ENCODE results near the gene PRKCZ. TPM values are rescaled to one million over a fixed set of nuclear protein-coding genes. Genes with fewer than 3 reads are reported as not detected.
"Not testable (repeated sequence)": the region's sequence is repeated elsewhere in the genome, so short reads cannot be mapped to it uniquely, and the experiment has no call there.

Gene PRKCZ
- total RNA-seq, 1 donor from 2014 or later: 35.2 TPM

DNA sequence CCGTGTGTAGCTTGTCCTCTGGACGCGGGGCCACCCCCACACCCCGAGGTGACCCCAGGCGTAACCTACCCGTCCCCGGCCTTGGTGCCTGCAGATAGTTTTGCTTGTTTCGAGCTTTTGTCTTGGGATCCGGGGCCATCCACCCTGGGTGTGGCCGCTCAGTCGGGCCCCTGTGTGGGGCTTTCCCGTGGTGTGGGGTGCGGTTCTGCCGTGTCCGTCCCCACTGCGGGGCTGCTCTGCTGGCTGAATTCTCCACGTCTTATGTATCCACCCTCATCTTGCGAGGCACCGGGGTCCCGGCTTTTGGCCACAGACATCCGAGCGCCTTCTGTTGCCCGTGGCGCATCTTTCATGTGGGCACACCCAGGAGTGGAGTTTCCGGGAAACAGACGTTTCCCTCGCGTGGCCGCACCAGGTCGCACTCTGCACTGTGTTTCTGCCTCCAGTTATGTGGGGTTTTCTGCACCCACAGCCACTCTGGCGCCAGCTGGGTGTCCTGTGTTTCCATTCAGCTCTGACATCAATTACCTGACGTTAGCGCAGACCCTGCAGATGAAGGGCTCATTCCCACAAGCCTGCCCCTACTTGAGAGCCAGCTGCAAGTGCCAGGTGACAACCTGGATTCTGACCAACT lies 64.9 kb downstream of the PRKCZ start:
- DNase-seq (ENCODE audit: low spot score): no peak

DNA sequence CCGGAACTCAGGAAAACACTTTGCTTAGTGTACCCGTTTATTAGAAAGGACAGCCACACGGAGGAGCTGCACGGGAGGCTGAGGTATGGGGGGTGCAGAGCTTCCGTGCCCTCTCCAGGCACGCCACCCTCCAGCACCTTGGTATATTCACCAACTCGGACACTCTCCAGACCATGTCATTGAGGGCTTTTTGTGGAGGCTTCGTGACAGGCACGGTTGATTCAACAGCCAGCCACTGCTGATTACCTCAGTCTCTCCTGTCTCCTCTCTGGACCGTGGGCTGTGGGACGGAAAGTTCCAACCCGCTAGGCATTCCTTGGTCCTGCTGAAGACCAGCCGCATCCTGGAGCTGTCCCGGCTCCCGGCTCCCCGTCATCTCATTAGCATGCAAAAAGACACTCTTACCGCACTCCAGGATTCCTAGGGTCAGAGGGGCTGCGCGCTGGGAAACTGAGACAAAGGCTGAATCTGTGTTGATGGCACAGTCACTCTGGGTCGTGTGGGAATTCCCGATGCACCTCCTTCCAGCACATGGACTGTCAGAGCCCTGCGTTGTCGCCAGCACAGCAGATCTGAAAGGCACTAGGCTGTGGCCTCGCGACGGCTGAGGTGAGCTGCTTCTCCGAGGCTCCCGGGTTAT lies 65.6 kb downstream of the PRKCZ start:
- DNase-seq (ENCODE audit: low spot score): no peak

DNA sequence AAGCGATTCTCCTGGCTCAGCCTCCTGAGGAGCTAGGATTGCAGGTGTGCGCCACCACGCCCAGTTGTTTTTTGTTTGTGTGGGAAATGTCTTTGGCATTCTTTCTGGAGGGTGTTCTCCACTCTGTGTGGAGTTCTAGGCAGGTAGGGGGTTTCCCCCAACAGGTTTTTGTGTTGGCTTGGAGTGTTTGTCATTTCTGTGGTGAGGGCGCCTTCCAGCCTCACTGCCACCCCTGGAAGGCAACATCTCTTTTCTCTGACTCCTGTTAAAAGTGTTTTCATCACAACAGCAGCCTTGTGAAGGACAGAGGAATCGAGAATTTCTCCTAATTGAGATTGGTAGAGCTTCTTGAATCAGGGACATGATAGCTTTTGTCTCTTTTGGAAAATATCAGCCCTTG lies 69.7 kb downstream of the PRKCZ start:
- DNase-seq (ENCODE audit: low spot score): no peak

DNA sequence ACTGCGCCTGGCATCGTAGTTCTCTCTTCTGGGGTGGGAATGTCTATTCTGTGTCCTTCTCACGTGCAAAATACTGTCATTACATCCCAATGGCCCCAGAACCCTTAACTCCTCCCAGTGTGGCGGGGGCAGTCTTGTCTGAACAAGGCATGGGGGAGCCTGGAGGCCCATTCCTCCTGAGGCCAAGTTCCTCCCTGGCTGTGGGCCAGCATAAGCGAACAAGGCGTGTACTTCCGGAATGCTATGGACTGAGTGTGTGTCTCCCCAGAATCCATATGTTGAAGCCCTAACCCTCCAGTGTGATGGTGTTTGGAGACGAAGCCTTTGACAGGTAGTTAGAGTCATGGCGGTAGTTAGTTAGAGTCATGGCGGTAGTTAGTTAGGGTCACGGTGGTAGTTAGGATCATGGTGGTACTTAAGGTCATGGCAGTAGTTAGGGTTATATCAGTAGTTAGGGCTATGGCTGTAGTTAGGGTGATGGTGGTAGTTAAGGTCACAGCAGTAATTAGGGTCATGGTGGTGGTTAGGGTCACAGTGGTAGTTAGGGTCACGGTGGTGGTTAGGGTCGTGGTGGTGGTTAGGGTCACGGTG lies 71.0 kb downstream of the PRKCZ start:
- no peak for DNase-seq (ENCODE audit: low spot score)

DNA sequence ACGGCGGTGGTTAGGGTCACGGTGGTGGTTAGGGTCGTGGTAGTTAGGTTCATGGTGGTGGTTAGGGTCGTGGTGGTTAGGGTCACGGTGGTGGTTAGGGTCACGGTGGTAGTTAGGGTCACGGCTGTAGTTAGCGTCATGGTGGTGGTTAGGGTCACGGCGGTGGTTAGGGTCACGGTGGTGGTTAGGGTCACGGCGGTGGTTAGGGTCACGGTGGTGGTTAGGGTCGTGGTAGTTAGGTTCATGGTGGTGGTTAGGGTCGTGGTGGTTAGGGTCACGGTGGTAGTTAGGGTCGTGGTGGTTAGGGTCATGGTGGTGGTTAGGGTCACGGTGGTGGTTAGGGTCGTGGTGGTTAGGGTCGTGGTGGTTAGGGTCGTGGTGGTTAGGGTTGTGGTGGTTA lies 71.6 kb downstream of the PRKCZ start:
- not testable (repeated sequence) for DNase-seq (ENCODE audit: low spot score)

DNA sequence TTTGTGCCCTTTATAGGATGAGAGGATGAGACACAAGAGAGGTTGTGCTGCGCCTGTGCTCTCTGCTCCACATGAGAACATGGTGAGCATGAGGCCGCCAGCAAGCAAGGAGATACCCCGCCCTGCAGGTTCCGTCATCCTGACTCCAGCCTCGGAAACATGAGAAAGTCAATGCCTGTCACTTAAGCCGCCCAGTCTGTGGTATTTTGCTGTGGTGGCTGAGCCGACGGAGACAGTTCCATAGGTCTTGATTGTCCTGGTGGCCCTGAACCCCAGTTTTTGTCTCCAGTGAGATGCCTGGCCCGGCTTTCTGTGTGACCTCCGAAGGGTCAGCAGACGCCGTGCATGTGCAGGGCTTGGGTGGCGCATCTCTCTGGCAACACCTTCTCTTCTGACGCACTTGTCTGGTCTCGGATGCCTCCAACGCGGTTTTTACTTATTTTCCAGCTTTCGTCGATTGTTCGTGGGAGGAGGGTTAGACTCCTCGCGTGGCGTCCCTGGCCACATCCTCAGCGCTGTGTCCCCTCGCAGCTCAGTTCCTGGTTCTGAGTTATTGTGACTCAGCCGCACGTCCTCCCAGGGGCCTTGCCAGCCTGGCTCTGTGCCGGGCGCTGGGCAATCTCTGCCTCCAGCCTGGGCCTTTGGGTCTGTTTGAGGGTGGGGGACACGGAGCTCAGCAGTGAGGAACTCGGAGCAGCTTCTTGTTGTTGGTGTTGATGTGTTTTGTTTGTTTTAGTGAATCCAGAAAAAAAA lies 74.4 kb downstream of the PRKCZ start:
- DNase-seq (ENCODE audit: low spot score): no peak

DNA sequence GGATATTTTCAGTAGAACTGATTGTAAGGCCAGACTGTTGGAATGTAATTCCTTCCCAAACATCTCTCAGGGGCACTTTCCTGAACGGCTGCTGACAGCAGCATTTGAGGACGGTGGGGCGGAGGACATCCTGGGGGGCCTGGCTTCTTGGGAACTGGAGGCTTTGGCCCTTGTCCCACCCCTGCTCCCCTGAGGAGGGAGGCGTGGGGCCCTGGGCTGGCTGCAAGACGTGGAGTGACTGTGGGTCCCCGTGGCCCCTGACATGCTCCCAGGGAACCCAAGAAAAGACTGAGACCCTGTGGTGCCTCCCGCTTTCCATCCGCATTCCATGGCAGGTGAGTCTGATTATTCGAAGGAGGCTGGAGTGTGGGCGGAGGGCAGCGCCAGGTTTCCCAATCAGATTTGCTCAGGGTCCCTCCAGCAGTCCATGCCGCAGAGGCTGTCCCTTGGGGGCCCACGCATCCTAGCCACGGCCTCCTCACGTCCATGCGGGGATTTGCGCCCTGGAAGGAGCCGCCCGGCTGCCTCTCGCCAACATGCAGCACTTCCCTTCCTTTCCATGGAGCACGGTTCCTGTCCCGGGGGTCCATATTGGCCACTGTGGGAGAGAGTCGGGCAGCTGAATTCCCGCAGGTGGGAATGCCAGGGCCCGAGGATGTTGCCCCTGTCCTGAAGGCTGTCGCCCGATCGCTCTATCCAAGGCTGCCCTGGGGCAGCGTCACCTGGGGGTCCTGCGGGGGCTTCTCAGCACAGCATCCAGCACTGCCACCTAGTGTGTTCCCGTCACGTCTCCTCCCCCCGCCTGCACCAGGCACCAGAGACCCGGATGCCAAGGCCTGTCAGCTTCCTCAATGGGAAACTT lies 75.4 kb downstream of the PRKCZ start:
- no peak for DNase-seq (ENCODE audit: low spot score)

DNA sequence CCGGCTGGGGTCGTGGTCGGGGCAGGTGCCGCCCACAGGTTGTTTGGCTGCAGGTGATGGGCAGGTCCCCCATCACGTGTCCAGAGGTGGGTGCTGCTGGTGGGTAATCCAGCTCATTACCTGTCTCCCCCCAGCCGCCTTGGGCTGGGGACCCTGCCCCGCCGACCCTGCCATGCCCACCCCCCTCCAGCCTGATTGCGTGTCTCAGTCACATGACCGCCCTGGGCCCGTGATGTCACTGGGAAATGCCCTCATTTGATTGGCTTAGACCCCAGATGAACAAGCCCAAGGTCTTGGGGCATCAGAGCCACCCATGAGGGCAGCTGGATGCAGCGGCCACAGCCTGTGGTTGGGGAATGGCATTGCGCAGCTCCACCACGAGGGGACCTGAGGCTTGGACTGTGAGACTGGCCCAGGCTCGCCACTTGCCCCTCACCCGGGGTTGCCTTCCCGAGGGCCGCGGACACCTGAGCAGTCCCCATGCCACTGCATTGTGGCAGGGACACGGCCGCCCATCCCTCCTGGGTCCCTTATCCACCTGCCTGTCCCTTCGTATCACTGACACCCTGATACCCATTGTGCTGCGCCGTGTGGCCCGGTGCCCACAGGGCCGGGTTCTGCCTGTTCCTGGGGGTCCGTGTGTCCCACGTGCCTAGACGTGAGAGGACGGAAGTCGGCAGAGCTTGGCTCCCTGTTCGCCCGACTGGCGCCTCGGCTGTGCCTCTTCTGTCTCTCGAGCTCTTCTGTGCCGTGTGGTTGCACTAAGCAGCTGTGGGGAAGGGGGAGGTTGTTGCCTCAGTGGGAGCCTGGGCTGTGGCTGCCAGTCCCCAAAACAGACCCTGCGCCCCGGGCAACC lies 76.3 kb downstream of the PRKCZ start:
- DNase-seq (ENCODE audit: low spot score): no peak

DNA sequence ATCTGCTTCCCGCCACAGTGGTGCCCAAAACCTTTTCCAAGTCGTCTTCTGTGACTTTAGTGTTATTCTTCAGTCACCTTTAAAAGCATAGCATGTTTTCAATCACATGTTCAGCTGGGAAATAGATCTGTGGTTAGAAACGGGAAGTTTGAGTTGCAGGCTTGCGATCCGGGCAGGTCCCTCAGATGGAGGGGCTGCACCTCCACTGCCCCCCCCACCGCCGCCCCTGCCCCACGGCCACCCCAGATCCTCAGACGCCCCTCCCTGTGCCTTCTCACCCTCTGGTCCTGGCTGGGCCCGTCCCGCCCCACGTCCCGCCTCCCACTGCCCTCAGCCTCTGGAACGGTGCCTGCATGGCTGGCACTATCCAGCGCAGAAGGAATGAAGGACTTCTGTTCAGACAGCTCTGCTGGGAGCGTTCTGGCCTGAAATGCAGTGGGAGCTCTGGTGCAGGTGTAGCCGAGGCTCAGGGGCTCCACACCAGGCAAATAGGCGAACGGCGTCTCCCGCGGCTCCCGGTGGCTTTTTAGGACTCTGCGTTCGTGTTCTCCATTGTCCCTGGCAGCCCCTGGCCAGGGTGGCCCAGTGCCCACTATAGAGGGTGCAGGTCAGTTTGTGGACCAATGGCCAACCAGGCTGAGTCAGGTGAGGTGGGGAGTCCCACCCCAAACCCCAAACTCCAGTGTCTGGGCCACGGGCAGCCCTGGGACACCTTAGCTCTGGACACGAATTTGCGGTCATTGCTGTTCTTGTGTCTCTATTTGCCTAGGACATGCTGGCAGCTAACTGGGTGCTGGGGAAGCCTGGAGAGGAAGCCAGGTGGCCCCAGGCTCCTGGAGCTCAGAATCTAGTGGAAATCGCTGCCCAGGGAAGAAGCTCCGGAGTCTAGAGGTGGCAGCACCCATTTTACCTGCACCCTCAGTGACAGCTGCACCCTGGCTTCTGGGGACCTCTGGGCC lies 77.3 kb downstream of the PRKCZ start:
- no peak for DNase-seq (ENCODE audit: low spot score)

DNA sequence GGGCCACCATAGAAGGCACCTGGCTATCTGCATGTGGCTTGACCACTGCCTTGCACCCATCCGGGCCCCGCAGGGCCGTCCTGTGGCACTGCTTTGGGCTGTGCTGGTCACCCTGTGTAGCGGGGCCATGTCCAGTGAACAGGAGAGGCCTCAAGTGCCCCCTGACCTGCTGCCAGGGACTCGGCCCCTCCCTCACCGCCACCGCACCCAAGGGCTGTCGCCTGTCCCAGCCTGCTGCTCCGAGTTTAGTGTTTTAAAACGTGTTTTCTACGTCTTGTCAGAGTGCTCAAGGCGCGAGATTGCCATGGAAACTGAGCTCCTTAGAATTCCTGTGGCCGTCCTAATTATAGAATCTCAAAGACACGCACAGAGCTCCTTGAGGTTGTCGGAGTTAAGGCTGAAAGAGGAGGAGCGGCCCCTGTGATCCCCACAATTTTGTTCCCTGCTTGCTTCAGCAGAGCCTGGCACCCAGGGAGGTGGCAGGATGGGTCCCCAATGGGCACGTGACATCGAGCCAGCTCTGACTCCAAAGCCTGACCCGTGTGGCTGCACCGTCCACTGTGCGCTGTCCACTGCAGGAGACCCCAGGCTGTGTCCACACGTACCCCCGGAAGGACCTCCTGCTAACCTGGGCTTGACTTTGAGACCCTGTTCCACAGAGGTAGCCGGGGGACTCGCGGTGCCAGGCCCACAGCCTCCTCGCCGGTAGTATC lies 78.1 kb downstream of the PRKCZ start:
- no peak for DNase-seq (ENCODE audit: low spot score)

DNA sequence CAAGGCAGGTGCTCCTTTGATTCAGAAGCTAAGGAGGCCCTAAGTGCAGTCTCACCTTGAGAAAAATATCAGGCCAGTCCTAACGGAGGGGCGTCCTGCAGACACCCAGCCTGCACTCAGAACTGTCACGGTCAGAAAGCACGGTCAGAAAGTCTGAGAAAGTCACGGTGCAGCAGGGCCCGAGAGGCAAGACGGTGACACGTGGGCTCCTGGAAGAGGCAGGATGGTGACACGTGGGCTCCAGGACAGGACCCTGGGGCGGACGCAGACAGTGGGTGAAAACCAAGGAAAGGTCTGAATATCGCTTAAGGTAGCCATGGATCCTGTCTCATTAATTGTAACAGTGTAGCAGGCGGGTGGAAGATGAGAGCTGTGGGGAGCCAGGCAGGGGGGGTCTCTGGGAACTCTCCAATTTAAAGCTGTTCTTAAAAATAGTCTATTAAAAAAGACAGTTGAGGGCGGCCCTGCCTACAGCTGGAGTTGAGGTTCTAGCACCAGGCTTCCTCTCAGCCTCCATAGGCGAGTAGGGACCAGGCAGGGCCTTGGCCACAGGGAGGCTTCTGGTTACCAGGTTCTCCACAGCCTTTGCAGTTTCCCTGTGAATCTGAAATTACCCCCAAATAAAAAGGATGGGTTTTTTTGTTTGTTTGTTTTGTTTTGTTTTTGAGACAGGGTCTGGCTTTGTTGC lies 79.2 kb downstream of the PRKCZ start:
- DNase-seq (ENCODE audit: low spot score): no peak

DNA sequence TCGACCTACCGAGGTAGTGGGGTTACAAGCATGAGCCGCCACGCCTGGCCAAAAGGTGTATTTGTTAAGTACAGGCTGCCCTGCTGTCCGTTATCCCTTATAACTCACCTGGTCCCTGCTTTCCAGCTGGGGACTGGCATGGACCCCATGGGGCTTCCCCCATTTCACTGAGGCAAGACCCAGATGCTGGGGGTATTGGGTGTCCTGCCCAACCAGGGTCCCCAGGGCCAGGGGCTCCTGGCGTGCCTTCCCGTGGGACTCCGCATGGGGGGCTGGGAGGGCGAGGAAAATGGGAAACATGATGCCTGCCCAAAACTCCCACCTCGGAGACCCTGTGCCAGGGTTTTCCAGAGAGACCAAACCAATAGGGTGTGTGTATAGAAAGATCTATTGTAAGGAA lies 79.9 kb downstream of the PRKCZ start:
- no peak for DNase-seq (ENCODE audit: low spot score)

DNA sequence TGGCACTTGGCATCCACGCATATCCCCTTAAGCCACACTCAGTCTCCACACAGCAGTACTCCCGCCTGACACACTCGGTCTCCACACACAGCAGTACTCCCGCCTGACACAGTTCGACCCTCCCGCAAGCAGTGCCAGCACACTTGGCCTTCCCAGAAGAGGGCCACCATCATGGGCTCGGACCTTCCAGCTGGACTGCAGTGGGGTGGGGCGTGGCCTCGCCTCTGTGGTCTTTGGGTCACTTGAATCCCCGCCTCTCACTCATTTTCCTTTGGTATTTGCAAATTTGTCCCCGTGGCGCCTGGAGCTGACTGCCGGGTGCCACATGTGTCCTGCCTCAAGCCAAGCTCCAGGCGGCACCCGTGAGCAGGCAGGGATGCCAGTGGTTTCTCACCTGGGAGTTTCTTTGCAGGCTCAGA lies 80.7 kb downstream of the PRKCZ start:
- no peak for DNase-seq (ENCODE audit: low spot score)

DNA sequence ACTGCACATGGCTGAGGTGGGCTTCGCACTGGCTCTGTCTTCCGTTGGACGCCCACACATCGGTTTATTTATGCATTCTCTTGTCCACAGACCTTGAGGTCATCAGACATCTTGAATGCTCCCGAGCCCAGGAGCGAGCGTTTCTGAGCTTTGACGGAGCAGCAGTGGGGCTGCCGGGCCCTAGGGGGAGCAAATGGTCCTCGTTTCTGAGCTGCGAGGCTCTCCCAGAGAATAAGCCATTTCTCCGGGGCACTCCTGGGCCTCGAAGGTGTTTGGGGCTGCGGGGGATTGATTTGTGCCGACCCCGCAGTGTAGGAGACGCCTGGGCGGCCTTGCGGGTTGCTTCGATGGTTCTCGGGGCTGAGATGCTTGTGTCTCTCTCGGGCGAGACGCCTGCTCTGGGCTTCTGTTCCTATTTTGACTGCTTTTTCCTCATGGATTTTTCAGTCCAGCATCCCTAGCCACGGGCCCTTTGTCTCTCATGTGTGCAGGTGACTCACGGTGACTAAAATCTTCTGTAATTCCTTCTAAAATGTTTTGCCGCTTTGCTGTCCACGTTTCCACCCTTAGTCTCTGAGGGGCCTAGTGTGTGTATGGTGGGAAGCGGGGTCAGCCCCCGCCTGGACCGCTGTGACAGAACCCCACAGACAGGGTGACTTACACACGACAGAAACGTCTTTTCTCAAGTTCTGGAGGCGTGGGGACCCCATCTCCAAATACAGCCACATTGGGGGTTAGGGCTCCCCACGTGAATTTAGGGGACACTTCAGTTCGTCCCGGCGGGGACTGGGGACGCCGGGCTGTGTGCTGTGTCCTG lies 82.2 kb downstream of the PRKCZ start:
- DNase-seq (ENCODE audit: low spot score): peak; percentile 67

DNA sequence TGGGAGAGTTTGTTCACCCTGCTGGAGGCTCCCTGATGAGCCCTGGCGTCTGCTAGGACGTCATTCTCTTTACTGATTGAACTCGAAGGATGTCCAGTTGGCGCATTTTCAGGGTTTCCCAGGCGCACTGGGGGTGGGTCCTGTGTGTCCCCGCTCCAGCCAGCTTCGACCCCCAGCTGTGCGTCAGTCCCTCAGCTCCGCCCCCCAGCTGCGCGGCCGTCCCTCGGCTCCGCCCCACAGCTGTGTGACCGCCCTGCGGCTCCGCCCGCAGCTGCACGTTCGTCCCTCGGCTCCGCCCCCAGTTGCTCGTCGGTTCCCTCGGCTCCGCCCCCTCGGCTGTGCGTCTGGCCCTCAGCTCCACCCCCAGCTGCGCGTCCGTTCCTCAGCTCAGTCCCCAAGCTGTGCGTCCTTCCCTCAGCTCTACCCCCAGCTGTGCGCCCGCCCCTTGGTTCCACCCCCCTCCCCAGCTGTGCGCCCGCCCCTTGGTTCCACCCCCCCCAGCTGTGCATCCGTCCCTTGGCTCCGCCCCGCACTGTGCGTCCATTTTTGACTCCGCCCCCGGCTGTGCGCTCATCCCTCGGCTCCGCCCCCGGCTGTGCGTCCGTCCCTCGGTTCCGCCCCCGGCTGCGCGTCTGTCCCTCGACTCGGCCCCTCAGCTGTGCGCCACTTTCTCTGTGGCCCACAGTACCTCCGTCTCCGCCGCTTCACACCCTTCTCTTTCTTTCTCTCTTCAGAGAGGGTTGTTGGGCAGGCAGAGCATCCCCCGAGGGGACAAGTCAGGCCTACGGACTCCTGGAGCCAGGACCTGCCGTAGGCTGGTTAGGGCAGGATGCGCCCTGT lies 83.0 kb downstream of the PRKCZ start:
- DNase-seq (ENCODE audit: low spot score): peak; percentile 99

DNA sequence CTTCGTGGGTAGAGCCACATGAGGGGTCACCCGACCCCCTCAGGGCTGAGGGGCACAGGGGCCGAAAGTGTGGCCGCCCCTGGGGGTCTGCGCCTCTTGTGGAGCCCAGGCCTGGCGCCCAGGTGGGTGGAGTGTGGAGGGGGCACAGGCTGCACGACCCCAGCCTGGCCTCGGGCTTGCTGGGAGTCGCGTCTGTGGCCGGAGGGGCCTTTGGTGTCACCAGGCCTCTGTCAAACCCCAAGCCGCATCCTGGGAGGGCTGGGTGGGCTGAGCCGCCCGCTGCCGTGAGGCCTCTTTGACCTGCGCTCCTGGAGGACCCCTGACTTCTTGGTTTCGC lies 83.6 kb downstream of the PRKCZ start:
- DNase-seq (ENCODE audit: low spot score): no peak

DNA sequence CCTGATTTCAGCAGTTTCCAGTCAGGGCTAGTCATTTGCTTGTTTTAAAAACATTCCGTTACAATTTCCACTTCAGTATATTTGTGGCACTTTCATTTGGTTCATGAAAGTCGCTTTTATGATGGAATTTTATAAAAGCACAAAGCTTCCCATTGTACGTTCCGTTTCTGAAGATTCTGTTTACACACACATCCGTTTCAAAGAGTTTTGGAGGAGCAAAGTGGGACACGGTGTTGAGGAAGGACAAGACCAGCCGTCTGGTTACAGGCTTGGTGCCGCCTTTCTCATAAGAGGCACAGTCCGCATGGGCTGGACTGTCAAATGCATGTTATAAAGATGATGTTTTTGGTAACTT lies 84.0 kb downstream of the PRKCZ start:
- no peak for DNase-seq (ENCODE audit: low spot score)

All from umbilical cord (tissue), 2 donors.